NCI-H2196 treated with DMSO at 0.1 percent for 48 hours (cell line): ENCODE data around the gene PTPRB.

ENCODE experiments used
- DNase-seq: peaks from one replicate; lab custom pipeline; 2025; ENCODE audit not compliant: unreplicated experiment; lab: John Stamatoyannopoulos, UW

PTPRB gene

DNA sequence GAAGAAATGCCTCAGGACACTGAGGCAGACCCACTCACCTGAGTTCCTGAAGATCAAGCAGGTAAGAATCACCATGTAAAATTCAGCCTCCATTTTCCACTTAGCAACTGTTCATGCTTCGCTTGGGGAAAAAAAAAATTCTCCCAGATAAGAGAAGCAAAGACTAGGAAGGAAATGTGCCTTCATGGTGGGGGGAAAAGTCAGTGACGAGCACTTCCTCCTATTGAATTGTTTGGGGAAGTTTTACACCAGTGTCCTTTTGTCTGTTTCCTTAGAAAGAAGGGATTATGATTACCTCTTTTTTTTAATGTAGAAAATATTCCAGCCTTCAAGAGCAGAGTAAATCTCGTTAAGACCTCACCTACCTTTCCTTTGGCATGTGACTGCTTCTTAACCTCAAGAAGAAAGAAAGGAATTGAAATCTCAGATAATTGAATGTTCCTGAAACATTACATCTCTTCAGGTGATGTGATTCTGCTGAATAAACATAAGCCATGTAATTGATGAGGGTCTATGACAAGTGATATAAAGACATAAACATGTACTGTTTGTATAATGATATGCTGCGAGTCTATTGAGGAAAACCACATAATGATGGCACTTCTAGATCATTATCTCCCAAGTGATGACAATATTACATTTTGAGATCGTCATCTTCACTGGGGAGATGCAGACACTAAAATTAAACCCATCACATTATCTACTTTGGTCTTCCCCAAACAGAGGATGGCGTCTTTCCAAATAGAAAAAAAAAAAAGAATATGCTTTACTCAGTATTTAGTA, at the start of gene PTPRB:
TSS of gene PTPRB (minus strand) at position 127 of the 783 bp plus-strand sequence. CDS start at position 93, 34 bp downstream.
- DNase-seq: no peak

DNA sequence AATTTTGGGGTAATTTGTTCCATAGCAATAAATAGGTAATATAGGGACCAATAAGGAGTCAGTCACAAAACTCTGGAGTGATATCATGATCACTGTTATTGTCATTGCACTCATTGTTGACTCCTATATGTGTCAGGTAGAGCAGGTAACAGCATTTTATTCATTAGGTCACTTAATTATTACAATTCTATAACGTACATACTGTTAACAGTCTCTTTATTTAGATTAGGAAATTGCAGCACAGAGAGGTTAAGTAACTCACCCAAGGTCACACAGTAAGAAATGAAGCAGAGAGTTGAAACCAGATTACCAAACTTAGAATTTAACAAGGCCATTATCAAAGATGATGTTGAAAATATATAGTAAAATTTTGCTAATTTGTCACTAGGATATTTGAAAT, 49.7 kb upstream of the PTPRB start:
- DNase-seq: no peak

DNA sequence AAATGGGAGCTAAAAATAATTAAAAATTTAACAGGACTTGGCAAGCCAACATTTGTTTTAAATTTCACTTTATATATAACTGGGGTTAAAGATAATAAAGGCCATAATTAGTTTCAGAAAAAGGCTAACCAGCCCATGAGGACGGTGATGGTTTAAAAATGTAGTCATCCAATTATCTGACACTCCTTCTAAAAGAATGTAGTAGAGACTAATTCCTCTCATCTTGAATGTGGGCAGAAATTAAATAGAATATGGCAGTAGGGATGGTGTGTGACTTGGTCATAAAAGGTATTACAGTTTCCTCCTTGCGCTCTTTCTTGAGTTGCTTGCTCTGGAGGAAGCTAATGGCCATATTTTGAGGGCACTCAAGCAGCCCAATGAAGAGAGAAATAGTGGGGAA, 49.1 kb upstream of the PTPRB start:
- DNase-seq: no peak

DNA sequence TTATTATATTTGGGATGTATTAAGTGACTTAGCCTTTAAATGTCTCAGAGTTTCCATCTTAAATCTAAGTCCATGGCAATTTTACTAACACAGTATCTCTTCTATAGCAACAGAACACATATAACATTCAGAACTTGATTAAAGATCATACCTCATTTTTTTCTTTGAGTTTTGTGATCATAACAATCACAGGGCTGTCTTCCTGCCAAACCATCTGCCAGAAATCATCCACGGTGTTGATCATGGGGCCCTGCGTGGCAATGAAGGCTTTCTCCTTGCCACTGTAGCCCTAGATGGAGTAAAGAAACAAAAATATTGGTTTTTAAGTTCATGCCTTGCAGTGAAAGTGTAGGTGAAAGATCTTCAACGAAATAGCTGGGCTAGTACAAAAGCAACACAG, 46.7 kb upstream of the PTPRB start:
- no peak for DNase-seq

DNA sequence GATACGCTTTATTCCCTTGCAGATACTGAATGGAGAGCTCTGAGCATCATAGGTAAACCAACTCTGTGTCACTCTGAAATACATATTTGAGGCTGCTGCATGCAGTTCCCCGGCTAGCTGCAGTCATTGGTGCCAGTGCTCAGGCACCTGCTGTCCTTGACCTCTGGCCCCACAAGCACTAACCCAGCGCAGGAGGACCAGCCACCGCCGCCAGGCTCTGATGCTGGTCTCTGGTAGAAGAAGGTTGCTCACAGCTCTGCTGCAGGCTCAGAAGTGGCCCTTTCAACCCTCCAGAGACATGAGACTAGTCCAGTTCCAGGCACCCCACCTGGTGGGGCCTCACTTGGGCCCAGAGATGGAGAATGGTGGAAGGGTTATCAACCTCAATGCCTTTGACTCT, 34.5 kb upstream of the PTPRB start:
- DNase-seq: no peak

DNA sequence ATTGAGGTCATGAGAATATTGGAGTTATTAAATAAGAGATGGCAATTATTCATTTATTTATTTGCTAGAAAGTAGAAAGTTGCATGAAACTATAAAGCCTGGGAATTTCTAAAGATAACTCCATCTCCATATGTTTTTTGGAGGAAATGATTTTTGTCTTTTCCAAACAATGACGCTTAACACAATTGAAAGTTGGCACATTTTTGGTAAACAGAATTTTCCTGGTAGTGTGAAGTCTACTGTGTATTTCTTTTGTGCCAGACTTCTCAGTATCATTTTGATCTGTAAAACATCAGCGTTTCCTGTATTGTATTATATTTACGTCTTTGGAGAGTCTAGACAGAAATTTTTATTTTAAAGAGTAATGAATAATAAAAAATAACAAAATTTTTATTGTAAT, 33.7 kb upstream of the PTPRB start:
- no peak for DNase-seq

DNA sequence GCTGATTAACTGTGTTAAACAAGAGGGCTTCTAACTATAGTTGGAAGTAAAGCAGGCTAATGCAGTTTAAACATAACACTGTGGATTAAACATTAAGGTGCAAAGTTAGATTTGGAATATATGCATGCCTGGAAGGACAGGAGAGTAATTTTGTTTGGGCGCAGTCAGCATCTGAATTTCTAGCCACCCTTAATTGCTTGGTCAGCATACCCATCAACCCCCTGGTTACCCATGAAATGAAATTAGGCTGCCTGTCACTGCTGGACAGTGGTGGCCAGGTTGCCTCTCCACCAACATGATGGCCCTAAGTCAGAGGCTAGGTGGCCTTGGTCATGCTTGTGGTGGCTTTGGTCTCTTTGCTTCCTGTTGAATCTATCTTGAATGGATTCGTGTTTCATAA, 30.0 kb upstream of the PTPRB start:
- DNase-seq: no peak

DNA sequence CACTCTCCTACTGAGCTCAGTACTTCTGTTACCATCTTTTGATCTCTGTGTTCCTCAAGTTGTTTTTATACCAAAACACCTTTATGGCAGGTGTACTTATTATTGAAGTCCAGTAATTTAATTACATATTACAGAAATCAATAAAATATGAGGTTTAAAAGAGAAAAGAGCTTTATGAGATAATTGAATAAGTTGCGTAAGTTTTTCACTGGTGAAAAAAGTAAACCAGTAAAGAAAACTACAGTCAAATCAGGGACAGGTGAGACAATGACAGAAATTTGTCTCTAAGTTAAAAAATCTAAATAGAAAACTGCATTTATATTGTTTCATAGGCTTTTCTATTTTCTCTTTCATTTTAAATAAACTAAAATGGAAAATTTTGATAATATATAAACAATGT, 29.1 kb upstream of the PTPRB start:
- no peak for DNase-seq

DNA sequence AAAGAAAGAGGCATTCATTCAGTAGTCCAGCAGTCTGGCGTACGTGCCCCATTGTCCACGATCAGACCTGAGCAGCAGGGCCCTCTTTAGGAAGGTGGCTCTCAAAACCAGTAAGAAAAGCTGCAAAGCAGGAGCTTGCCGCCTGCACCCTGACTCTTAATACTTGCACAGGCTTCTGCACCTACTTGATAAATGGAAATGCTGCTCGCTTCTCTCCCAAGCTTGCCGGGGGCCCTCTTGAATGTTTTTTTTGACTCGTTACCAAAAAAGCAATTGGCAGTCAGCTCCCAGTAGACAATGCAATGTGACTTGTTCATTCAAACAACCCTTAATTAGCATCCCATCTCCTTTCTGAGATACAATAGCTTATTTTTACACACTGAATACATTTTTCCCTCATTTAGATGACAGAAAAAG, 27.2 kb upstream of the PTPRB start:
- DNase-seq: no peak

DNA sequence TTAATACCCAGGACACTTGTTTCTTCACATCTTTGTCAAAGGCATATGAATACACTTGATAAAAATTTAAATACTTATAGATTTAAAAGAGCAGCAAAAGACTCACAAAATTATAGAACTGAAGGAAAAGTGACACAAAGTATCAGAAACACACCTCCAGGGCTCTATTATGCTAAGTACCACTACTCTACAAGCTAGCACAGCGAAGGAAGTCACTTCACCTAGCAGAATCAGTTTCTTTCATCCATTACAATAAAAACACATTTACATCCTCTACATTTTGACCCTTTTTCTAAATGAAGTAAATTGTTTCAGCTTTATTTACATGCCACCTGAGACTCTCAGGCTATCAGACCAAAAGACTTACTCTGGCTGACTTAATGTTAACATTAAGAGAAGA, 26.6 kb upstream of the PTPRB start:
- no peak for DNase-seq

DNA sequence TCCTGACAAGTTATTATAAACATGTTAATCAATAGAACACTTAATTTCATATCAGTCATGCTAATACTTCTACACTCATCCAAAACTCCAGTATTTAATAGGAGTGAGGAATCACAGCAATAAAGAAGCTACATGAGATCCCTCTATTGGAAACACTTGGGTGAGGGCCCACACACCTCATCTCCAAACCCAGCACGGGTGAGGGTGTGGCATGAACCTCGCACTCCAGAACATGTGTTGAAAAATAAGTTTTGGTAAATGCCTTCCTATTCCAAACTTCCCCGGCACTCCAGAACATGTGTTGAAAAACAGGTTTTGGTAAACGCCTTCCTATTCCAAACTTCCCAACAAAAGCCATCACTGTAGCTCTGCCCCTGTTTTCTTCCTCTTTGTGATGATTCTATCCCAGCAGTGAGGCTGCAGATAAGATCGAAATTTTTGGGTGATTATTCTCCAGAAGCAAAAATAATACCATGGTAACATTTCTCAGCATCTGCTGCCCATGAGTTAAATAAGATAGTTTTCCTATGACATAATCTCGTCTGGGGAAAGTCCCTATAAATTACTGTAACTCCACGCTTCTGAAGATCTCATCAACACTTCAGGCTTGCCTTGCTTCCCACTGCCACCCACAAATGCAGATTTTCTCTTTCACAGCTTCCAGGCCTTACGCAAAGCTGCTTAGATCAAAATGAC, 24.4 kb upstream of the PTPRB start:
- no peak for DNase-seq

DNA sequence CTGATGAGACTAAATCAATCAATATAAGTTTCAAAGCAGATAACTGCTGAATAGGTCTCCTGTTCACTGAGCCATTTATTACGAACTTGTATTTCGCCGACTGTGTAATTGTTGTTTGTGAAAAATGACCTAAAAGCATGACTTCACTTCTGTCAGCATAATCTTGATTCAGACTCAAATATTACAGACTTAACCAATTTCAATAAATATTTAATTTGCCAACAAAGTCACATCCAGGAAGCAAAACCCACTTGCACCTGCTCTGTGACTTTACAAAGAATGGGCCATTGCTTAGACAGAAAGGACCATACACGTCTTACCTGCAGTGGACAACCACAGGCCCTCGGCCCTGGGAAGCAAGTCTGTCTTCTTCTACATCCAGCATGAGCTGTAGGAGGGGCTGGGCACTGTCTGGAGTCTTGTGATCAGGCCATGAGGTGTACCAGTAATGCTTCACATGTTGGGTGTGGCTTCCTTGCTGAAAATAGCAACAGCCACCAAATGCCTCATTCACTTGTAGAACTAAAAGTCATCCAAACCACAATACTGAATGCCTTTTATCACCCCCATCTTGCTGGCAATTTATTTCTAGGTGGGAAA, 23.5 kb upstream of the PTPRB start:
- no peak for DNase-seq

DNA sequence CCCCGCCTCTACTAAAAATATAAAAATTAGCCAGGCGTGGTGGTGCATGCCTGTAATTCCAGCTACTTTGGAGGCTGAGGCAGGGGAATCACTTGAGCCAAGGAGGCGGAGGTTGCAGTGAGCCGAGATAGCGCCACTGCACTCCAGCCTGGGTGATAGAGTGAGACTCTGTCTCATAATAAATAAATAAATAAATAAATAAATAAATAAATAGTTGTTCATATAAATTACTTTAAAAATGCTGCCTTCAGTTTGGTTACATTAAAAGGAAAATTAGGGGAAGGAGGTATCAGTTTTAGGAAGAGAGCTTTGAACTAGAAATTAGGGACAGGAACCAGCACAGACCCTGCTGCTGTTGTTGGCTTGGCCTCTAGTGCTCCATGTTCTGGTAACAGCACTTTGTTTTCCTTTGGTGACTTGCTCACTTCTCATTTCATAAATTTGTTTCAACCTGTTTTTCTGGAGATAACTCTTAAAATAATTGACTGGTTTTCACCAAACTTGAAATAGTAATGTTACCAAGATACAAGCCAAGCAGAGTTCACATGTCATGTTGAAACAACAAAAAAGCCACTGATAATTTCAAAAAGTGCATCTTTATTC, 22.9 kb upstream of the PTPRB start:
- DNase-seq: no peak

DNA sequence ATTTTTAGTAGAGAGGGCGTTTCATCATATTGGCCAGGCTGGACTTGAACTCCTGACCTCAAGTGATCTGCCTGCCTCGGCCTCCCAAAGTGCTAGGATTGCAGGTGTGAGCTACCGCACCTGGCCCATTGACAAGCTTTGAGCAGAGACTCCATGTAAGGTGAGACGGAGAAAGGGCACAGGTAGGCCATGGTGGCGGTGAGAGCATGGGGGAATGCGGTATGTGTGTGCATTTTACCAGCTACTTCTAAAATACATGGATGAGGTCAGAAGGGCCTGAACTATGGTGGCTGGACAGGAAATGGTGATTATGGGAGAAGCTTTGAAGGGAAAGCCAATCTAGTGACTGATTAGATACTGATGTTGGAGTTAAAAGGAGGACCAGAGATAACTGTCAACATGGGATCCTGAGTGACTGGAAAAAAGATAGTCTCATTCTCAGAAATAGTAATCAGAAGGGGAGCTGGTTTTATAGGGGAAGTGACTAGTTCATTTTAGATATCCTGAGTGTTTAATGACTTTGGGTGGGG, 21.9 kb upstream of the PTPRB start:
- no peak for DNase-seq

DNA sequence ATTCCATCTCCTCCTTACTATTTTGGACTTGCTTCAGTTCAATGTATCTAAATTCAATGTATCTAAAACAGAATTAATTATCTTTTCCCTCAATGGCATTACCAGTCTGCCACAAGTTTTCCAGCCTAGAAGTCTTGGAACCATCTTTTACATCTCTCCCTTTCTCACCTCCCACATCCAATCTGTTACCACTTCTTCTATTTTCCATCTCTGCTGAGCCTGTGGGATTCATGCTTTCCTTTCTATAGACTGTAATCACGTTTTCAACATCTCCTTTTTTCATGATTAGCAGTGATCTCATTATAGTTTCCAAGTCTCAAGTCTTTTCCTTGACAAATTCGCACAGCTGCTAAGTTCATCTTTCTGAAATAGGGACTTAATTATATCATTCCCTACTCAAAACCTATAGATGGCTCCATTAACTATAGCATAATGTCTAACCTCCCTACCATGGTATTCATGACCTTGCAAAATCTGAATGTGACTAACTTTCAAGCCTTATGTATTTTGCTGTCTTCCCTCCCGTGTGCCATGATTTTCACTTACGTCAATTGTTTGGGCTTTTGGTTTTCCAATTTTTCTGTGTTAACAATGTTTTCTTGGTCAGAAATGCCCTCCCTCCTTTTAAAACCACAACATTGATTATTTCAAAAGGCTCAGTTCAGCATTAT, 20.5 kb upstream of the PTPRB start:
- no peak for DNase-seq

DNA sequence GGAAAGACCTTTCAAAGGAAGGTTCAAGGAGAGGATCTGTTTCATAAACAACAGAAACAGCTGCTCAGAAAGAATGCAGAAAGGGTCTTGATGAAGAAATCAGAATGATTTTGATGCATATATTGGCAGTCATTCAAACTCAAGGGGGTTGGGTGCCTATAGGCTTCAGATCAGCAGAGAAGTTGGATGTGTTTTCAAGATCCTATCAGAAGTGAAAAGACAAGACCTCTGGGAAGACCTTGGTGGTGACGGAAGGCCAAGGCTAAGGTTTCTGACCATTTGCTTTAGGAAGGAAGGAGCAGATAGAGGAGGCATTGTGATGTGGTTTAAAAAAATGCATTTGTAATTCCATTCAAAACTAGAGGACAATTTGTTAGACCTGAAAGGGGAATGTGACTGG, 15.2 kb upstream of the PTPRB start:
- DNase-seq: no peak

DNA sequence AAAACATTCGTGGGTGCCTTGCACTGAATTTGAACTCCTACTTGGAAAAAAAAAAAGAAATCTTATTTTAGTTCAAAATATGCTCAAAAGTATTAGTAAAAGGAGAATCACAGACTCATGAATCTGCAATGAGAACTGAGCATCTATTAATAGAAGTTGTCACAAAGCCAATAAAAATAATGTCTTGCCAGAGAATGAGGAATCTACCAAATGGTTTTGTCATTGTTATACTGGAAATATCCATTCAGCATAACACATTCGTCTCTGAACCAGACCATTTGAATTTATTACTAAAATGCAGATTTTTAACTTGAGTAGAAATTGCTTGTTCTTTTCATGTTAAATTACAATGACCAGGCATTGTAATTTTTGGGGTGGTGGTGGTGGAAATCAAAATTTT, 11.6 kb upstream of the PTPRB start:
- no peak for DNase-seq

DNA sequence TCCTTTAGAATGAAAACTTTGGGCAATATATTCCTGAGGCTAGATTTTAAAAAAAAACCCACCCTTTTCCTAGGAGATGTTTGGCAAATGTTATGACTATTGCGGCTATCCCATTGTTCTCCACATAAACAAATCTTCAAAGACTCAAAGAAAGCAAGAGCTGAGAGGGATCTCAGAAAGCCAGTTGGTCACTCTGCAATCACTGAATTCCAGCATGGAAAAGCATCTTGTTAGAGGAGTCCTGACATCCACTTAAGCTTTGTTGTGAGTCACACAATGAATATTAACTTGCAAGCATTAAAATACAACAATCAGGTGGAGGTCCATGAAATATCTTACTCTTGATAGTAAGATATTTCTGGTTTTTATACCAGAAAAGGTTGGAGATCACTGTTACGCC, 11.0 kb upstream of the PTPRB start:
- DNase-seq: no peak

DNA sequence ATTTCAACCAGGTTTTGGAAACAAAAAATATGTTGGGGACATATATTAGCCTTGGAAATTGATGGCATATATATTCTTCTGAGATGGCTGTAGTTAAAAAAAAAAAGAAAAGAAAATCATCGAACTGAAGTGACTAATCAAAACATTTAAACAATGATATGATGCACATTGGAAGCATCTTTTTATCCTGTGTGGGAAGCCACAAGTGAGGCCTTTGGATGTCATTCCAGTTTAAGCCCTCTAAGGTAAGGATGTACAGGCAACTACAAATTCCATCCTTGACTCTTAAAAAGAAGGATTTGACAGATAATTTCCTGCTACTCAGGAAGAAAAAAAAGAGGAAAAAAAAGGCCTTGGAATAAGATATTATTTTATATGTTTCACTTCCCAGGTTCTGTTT, 9.6 kb upstream of the PTPRB start:
- no peak for DNase-seq

DNA sequence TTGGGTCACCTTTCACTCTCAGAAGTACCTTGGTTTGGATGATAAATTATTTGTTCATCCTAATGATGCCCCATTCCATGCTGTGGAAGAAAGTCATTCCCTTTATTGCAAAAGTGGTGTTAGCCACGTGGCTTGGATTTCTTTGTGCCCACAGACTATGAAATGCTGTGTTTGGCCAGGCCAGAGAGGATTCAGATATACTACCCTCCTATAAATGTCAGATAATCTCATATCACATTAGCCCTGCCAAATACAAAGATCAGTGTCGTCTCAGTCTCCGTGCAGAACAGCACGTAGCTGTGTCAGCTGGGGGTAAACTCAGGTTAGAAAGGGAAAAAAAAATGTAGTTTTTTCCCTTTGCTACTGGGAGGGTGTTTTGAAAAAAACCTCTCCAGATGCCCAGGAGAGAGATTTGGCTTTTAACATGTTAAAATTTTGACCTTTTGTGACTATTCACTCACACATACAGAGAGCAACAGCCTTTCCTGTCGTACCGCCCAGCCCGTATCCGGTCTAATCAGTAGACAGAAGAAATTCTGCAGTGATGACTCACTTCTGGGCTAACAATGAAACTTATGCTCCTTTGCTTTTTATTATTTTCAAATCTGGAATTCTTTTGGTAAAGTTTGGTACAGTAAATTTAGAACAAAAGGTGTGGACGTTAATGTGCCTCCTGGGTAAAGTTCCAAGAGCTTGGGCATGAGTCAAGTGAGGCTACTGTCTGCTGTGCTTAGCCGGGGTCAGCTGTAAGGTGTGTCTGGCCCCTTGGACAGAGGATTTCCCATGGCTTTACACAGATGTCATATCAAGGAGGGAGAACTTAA, 8.5 kb upstream of the PTPRB start:
- DNase-seq: no peak
